ENCODE measurements around the gene REEP1.
A peak's percentile ranks its signal among the peaks of the same experiment; 100 is the strongest.

REEP1 gene

GRCh38 chr2:86195055-86195807 is 142.2 kb downstream of the REEP1 start, which contains the start of gene IMMT (continued):
- TF ChIP-seq ZNF366 (tag by site-specific recombination; conservative IDR thresholded peaks at IDR 0.05): 0 out of 2 replicates have a peak, but pooled peaks have one; percentile 16
- TF ChIP-seq ZSCAN4 (tag by site-specific recombination; IDR thresholded peaks at IDR 0.05): peak; percentile 56; the same call in 1 of the 2 replicates
- peak; percentile 48 for TF ChIP-seq ZSCAN30 (tag by site-specific recombination; IDR thresholded peaks at IDR 0.05)
- peak; percentile 99 for TF ChIP-seq ZNF518A (tag by site-specific recombination; conservative IDR thresholded peaks at IDR 0.05; ENCODE audit: low read depth)
- TF ChIP-seq ZNF324 (tag by site-specific recombination; IDR thresholded peaks at IDR 0.05): peak; percentile 70; the same call in 1 of the 2 replicates
- TF ChIP-seq ZNF600 (tag by site-specific recombination; IDR thresholded peaks at IDR 0.05): peak; percentile 71; the same call in 1 of the 2 replicates
- TF ChIP-seq KLF17 (tag by site-specific recombination; IDR thresholded peaks at IDR 0.05): 0 out of 2 replicates have a peak, but pooled peaks have one; percentile 53
- peak; percentile 12; the same call in 1 of the 2 replicates for TF ChIP-seq SP7 (tag by site-specific recombination; IDR thresholded peaks at IDR 0.05)
- no peak for TF ChIP-seq TSHZ1 (tag by site-specific recombination; IDR thresholded peaks at IDR 0.05; ENCODE audit: borderline replicate concordance)
- peak; percentile 70; the same call in 1 of the 2 replicates for TF ChIP-seq INSM2 (tag by site-specific recombination; IDR thresholded peaks at IDR 0.05)
- TF ChIP-seq ZNF629 (tag by site-specific recombination; IDR thresholded peaks at IDR 0.05): peak; percentile 63
- TF ChIP-seq ZNF391 (tag by site-specific recombination; IDR thresholded peaks at IDR 0.05; ENCODE audit: borderline replicate concordance, low read depth): peak; percentile 75; the same call in 1 of the 2 replicates
- TF ChIP-seq KLF9 (tag by site-specific recombination; IDR thresholded peaks at IDR 0.05; ENCODE audit: low read depth): peak; percentile 62; the same call in 1 of the 2 replicates
- TF ChIP-seq HOXA7 (CRISPR knock-in tag; IDR thresholded peaks at IDR 0.05; ENCODE audit: borderline replicate concordance): no peak
- 0 out of 2 replicates have a peak, but pooled peaks have one; percentile 22 for TF ChIP-seq ZBTB8A (tag by site-specific recombination; IDR thresholded peaks at IDR 0.05)
- no peak for TF ChIP-seq ZNF292 (tag by site-specific recombination; IDR thresholded peaks at IDR 0.05; ENCODE audit: borderline replicate concordance, low read depth)
- TF ChIP-seq ZNF639 (tag by site-specific recombination; IDR thresholded peaks at IDR 0.05): peak; percentile 87
- no peak for TF ChIP-seq ZNF280C (tag by site-specific recombination; IDR thresholded peaks at IDR 0.05)
- TF ChIP-seq BCL6B (tag by site-specific recombination; IDR thresholded peaks at IDR 0.05): no peak

Data from HEK293 (cell line).